Measurements from ENCODE around the gene RANBP17. TPM values are rescaled to one million over a fixed set of nuclear protein-coding genes. Genes with fewer than 3 reads are reported as not detected.

Gene RANBP17
- total RNA-seq, 2 experiments from 2014 or later, result not detected

DNA sequence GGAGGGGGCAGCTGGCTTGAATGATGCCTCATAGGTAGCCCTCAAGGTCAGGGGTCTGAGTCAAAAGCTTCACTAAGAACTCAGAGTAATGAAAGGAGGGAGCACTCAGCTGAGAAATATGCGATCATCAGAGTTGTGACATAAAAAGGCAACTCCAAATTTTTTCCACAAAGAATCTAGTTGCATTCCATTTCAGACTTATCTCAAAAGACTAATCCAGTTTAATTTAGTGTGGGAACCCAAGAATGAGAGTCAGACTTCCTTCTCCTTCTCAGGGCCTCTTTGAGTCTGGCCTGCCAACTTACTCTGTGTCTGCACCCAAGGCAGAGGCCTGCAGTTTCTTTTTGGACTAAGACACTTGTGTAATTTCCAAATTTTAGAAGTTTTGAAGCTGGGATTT, 43.6 kb upstream of the RANBP17 start:
- Mint-ChIP-seq H3K27me3 (no peaks in the 10 kb centered on the region), H3K27ac (no peak overlapping the region), H3K9me3 (no peaks in the 10 kb centered on the region), H3K4me1 (ENCODE audit: low read depth) (no peaks in the 10 kb centered on the region), H3K36me3 (ENCODE audit: low read depth) (no peaks in the 10 kb centered on the region), H3K4me3 (no peak overlapping the region)
- intact Hi-C loops (cut with DNase I, micrococcal nuclease), result no loop called here
- Histone ChIP-seq H3K27ac (ENCODE audit: low read depth in 1 of 2, low read length in 2 of 2) (no peak overlapping the region), H3K36me3 (ENCODE audit: insufficient read depth, low read length) (no peaks in the 10 kb centered on the region), H3K27me3 (ENCODE audit: control insufficient read depth in 1 of 2, insufficient read depth in 2 of 2, low read length in 2 of 2) (no peaks in the 10 kb centered on the region), H3K4me3 (ENCODE audit: low read length) (no peak overlapping the region), H3K9me3 (ENCODE audit: control insufficient read depth in 1 of 2, insufficient read depth in 1 of 2, low read length in 2 of 2) (no peaks in the 10 kb centered on the region), H3K4me1 (ENCODE audit: insufficient read depth, low read length) (no peaks in the 10 kb centered on the region)
- TF ChIP-seq, protein P1, sequence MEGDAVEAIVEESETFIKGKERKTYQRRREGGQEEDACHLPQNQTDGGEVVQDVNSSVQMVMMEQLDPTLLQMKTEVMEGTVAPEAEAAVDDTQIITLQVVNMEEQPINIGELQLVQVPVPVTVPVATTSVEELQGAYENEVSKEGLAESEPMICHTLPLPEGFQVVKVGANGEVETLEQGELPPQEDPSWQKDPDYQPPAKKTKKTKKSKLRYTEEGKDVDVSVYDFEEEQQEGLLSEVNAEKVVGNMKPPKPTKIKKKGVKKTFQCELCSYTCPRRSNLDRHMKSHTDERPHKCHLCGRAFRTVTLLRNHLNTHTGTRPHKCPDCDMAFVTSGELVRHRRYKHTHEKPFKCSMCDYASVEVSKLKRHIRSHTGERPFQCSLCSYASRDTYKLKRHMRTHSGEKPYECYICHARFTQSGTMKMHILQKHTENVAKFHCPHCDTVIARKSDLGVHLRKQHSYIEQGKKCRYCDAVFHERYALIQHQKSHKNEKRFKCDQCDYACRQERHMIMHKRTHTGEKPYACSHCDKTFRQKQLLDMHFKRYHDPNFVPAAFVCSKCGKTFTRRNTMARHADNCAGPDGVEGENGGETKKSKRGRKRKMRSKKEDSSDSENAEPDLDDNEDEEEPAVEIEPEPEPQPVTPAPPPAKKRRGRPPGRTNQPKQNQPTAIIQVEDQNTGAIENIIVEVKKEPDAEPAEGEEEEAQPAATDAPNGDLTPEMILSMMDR (IDR thresholded peaks at IDR 0.05), result no peak
- CTCF ChIA-PET, result no interaction called here
- no peak for ATAC-seq (ENCODE audit: poor library complexity)
- POLR2A ChIA-PET, result no interaction called here
- no peak for DNase-seq

DNA sequence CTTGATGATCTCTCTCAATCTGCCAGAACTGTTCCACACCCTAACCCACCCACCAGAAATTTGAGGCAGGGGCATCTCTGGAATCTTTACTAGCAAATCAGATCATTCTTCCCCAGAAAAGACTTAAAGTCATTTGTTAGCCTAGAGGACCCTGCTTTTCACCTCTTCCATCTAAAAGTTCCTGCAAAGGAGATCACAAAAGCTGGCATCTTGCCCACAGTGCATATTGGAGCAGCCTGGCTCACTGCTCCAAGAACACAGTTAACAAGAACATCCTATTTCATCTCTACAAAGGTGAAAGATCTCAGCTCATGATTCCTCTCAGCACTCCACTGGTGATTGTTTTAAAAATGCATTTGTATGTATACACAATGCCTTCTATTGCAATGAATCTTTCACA, 42.0 kb upstream of the RANBP17 start:
- Histone ChIP-seq H3K27me3 (ENCODE audit: control insufficient read depth in 1 of 2, insufficient read depth in 2 of 2, low read length in 2 of 2) (no peaks in the 10 kb centered on the region), H3K27ac (ENCODE audit: low read depth in 1 of 2, low read length in 2 of 2) (no peak overlapping the region), H3K4me1 (ENCODE audit: insufficient read depth, low read length) (no peaks in the 10 kb centered on the region), H3K36me3 (ENCODE audit: insufficient read depth, low read length) (no peaks in the 10 kb centered on the region), H3K9me3 (ENCODE audit: control insufficient read depth in 1 of 2, insufficient read depth in 1 of 2, low read length in 2 of 2) (no peaks in the 10 kb centered on the region), H3K4me3 (ENCODE audit: low read length) (no peak overlapping the region)
- POLR2A ChIA-PET, result no interaction called here
- Mint-ChIP-seq H3K4me3 (no peak overlapping the region), H3K4me1 (ENCODE audit: low read depth) (no peaks in the 10 kb centered on the region), H3K36me3 (ENCODE audit: low read depth) (no peaks in the 10 kb centered on the region), H3K27ac (no peak overlapping the region), H3K9me3 (no peaks in the 10 kb centered on the region), H3K27me3 (no peaks in the 10 kb centered on the region)
- intact Hi-C loops (cut with DNase I, micrococcal nuclease), result no loop called here
- CTCF ChIA-PET, result no interaction called here
- no peak for DNase-seq
- TF ChIP-seq, protein P1 (IDR thresholded peaks at IDR 0.05), result no peak
- no peak for ATAC-seq (ENCODE audit: poor library complexity)

DNA sequence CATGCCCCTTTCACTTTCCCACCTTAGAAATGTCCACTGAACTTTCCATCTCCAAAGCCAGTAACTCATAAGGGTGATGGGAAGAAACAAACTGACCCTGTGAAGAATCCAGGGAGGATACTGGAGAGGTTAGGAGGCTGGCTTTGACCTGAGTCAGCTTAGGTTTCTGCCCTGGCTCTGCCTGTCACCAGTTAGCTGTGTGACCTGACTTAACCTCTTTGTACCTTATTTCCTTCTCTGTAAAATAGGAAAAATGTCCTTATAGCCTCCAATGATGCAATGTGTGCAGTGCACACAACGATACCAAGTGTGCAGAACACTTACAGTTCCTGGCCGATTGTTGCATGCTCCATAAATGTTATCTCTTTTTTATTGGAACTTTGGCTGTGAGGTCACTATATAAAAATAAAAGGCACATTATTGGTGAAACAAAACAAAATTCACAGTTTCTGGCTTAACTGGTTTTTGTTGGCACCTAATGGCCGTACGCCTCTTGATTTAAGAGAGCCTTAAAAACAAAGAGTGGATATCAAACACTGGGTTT, 40.5 kb upstream of the RANBP17 start:
- POLR2A ChIA-PET, result no interaction called here
- TF ChIP-seq, protein P1 (IDR thresholded peaks at IDR 0.05), result no peak
- H3K4me3 Mint-ChIP-seq, result no peak overlapping the region

More for the DNA sequence above, 40.5 kb upstream of the RANBP17 start:
- no peaks in the 10 kb centered on the region for H3K9me3 ChIP-seq (ENCODE audit: control insufficient read depth in 1 of 2, insufficient read depth in 1 of 2, low read length in 2 of 2)
- no peaks in the 10 kb centered on the region for H3K9me3 Mint-ChIP-seq
- H3K27ac Mint-ChIP-seq, result no peak overlapping the region
- no peak overlapping the region for H3K4me3 ChIP-seq (ENCODE audit: low read length)
- H3K4me1 ChIP-seq (ENCODE audit: insufficient read depth, low read length), result no peaks in the 10 kb centered on the region
- CTCF ChIA-PET, result no interaction called here
- no peaks in the 10 kb centered on the region for H3K4me1 Mint-ChIP-seq (ENCODE audit: low read depth)
- ATAC-seq (ENCODE audit: poor library complexity), result no peak
- no peak overlapping the region for H3K27ac ChIP-seq (ENCODE audit: low read depth in 1 of 2, low read length in 2 of 2)
- no peaks in the 10 kb centered on the region for H3K27me3 Mint-ChIP-seq
- DNase-seq, result no peak
- no peaks in the 10 kb centered on the region for H3K27me3 ChIP-seq (ENCODE audit: control insufficient read depth in 1 of 2, insufficient read depth in 2 of 2, low read length in 2 of 2)
- intact Hi-C loops (cut with DNase I, micrococcal nuclease), result no loop called here
- no peaks in the 10 kb centered on the region for H3K36me3 Mint-ChIP-seq (ENCODE audit: low read depth)
- no peaks in the 10 kb centered on the region for H3K36me3 ChIP-seq (ENCODE audit: insufficient read depth, low read length)

Measured in CD4-positive, alpha-beta T cell (primary cell).